Ovary (tissue), 9 donors: ENCODE data around the gene NCOA1. TPM values are rescaled to one million over a fixed set of nuclear protein-coding genes. Genes with fewer than 3 reads are reported as not detected.

Experiments
- DNase-seq, 5 donors: peaks; one replicate each; pipeline ENCODE4 v3.0.0-alpha.2; 2019 to 2020
- H3K27ac ChIP-seq, 2 donors: fragments of 200-600 bp; one replicate each; pipeline versions ENCODE4 v1.5.1 to v1.8.0; 2019 to 2022
- H3K27me3 ChIP-seq: fragments of 200-600 bp; one replicate; pipeline ENCODE4 v1.8.0; 2022
- H3K36me3 ChIP-seq: fragments of 200-600 bp; sonication (generic); one replicate; pipeline ENCODE4 v1.5.1; 2019
- H3K4me1 ChIP-seq: one replicate; pipeline ENCODE4 v1.8.1; 2013; ENCODE audit warnings: mild to moderate bottlenecking, moderate library complexity; ENCODE audit not compliant: insufficient read depth
- H3K4me3 ChIP-seq: fragments of 200-600 bp; sonication (generic); one replicate; pipeline ENCODE4 v1.5.1; 2017
- H3K9me3 ChIP-seq, 2 donors: fragments of 200-600 bp in 1 of 2; sonication (generic) in 1 of 2; one replicate each; pipeline versions ENCODE4 v1.5.1 to v1.8.1; 2013 to 2019; ENCODE audit warnings: mild to moderate bottlenecking in 1 of 2, moderate library complexity in 1 of 2
- EP300 ChIP-seq: sonication (generic); formaldehyde crosslinking; IDR thresholded peaks from one replicate; pipeline ENCODE4 v1.6.1; 2017; ENCODE audit warnings: antibody characterized with exemption
- POLR2A ChIP-seq: fragments of 450-650 bp; IDR thresholded peaks from one replicate; pipeline ENCODE4 v1.6.1; 2017; ENCODE audit warnings: antibody characterized with exemption, mild to moderate bottlenecking, moderate library complexity
- WGBS, 3 donors: extraction: QIAGEN DNeasy Blood & Tissue Kit in 1 of 3; methylation state at CpG; one replicate each; pipeline versions ENCODE4 v1.1.5 to v1.1.7; 2013 to 2017; 5-methylcytosine and 5-hydroxymethylcytosine counted together
- intact Hi-C, 4 donors: fragments of 100-400 bp; cut with DNase I; formaldehyde crosslinking; loops; one replicate each; pipeline versions ENCODE4 v1.11.0 to v1.15.1; 2022 to 2023
- polyA plus RNA-seq, 2 donors: library from polyadenylated mRNA; stranded (reverse); fragments of 200-250 nt in 1 of 2; fragments of 350-450 nt in 1 of 2; fragmentation: Illumina TruSeq in 1 of 2; extraction: RNeasy Lipid Tissue Mini Kit (QIAGEN cat#74804) in 1 of 2; gene quantifications; one replicate each; pipeline ENCODE4 v1.2.3, GENCODE V29; 2013 to 2014
- total RNA-seq, 7 donors: library from RNA; depleted of rRNA in 2 of 7; stranded (reverse); fragments of >200 nt in 2 of 7; fragmentation: NEBNext Ultra II Directional in 3 of 7; extraction: Animal tissue kit (Norgen Biotek cat#: 25700) in 3 of 7; gene quantifications; one replicate each; pipeline versions ENCODE4 v1.1.0 to v1.2.4, GENCODE V29; 2016 to 2023
- TF ChIP-seq, protein P1 (sequence below), 3 donors: fragments of 450-650 bp in 2 of 3; fragments of 200-600 bp in 1 of 3; IDR thresholded peaks; one replicate each; pipeline versions ENCODE4 v1.5.1 to v1.8.0; 2016 to 2022; ENCODE audit warnings: antibody characterized with exemption in 3 of 3, mild to moderate bottlenecking in 1 of 3
- donor health status: DM: no; HTN: no; CAD: no; lungs with moderate emphysema.
- donor health status: DM: no; HTN: no; CAD: no.
- donor health status: Bipolar disorder and iron deficiency.
- donor health status: DM: yes; HTN: yes; CAD: no.
- donor health status: DM: no; HTN: no; CAD: no.
- donor health status: DM: yes; HTN: yes; CAD: no.

NCOA1 gene
- total and polyA plus RNA-seq, 9 donors = 20.2 to 69.0 (median 57.3) TPM

- H3K27ac ChIP-seq = no peak overlapping the region
- no peak overlapping the region for H3K4me3 ChIP-seq
- intact Hi-C loops = no loop called here
- H3K9me3 ChIP-seq = no peaks in the 10 kb centered on the region
- H3K4me1 ChIP-seq = no peaks in the 10 kb centered on the region
- H3K36me3 ChIP-seq = no peaks in the 10 kb centered on the region
- TF ChIP-seq, protein P1, sequence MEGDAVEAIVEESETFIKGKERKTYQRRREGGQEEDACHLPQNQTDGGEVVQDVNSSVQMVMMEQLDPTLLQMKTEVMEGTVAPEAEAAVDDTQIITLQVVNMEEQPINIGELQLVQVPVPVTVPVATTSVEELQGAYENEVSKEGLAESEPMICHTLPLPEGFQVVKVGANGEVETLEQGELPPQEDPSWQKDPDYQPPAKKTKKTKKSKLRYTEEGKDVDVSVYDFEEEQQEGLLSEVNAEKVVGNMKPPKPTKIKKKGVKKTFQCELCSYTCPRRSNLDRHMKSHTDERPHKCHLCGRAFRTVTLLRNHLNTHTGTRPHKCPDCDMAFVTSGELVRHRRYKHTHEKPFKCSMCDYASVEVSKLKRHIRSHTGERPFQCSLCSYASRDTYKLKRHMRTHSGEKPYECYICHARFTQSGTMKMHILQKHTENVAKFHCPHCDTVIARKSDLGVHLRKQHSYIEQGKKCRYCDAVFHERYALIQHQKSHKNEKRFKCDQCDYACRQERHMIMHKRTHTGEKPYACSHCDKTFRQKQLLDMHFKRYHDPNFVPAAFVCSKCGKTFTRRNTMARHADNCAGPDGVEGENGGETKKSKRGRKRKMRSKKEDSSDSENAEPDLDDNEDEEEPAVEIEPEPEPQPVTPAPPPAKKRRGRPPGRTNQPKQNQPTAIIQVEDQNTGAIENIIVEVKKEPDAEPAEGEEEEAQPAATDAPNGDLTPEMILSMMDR (IDR thresholded peaks at IDR 0.05) = no peak
- TF ChIP-seq POLR2A = no peak
- TF ChIP-seq EP300 = no peak
- no peak for DNase-seq
- 97 to 100% (median 99%) methylated on average over 1 of the region's 1 CpG for WGBS, 3 donors
- no peaks in the 10 kb centered on the region for H3K27me3 ChIP-seq
Measured at GRCh38 chr2:24539258-24539657, 48.2 kb downstream of the NCOA1 start.

DNA sequence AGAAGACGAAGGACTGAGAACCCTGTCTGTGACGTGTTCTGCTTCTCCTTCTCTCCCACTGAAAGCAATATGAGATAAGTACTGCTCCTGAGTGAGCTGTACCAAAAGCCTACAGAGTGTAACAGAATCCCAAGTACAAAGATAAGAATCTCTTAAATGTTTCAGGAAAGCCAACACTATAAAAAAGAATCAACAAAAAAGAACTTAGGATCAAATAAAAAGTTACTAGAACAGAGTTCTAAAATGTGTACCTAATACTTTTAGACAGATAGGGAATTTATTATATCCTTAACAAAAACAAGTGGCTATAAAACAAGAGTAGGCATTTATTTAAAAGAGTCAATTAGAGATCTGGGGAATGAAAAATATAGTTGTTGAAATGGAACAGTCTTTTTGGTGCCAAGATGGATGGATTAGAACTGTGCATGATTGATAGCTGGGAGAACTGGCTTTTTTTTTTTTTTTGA lies 49.0 kb downstream of the NCOA1 start:
- Histone ChIP-seq H3K27me3 (no peaks in the 10 kb centered on the region), H3K9me3 (no peaks in the 10 kb centered on the region), H3K27ac (no peak overlapping the region), H3K36me3 (no peaks in the 10 kb centered on the region), H3K4me1 (no peaks in the 10 kb centered on the region), H3K4me3 (no peak overlapping the region)
- TF ChIP-seq POLR2A = no peak
- no peak for TF ChIP-seq EP300
- TF ChIP-seq, protein P1 (IDR thresholded peaks at IDR 0.05) = no peak
- DNase-seq = no peak
- intact Hi-C loops = no loop called here
- 77 to 90% (median 90%) methylated on average over 2 of the region's 2 CpGs for WGBS, 3 donors

DNA sequence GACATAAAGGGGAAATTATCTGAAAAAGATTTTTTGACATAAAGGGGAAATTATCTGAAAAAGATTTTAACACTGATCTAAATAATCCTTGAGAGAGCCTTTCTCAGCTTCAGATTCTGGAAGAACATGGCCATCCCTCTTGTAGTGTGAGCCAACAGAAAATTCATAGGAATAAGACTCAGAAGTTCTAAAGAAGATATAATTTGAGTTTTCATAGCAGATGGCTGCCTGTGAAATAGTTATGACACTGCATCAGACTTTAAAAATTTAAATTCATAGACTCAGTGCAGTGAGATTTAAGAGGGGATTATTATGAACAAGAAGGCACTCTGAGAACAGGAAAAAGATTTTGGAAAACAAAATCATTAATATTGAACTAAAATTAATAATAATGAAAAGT lies 50.6 kb downstream of the NCOA1 start:
- Histone ChIP-seq H3K36me3 (no peaks in the 10 kb centered on the region), H3K27ac (no peak overlapping the region), H3K4me1 (no peaks in the 10 kb centered on the region), H3K27me3 (no peaks in the 10 kb centered on the region), H3K4me3 (no peak overlapping the region), H3K9me3 (no peaks in the 10 kb centered on the region)
- TF ChIP-seq POLR2A (no peak), EP300 (no peak)
- TF ChIP-seq, protein P1 (IDR thresholded peaks at IDR 0.05) = no peak
- no peak for DNase-seq
- intact Hi-C loops = no loop called here

DNA sequence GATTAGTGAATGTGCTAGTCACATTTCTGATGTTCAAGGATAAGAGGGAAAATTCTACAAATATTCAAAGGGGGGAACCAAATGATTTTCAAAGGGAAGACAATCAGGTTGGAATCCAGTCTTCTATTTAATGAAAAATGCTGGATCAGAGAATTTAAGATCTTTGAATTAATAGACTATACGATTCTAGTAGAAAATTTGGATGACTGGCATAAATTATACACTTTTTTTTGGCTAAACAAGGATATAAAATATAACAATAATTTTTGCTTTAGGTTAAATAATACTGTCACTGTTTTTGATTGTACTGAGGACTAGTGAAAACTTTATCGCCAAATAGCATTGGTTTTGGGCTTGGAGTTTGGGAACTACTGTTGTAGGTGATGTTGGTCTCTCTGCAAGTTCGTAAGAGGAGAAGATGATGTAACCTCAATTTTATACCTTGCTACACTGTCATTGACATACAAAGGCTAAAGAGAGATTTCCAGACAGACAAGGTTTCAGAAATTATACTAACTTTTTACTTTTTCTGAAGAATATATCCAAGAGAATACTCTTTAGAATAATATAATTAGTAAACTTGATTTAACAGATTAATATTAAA lies 51.3 kb downstream of the NCOA1 start:
- Histone ChIP-seq H3K27me3 (no peaks in the 10 kb centered on the region), H3K9me3 (no peaks in the 10 kb centered on the region), H3K27ac (no peak overlapping the region), H3K36me3 (no peaks in the 10 kb centered on the region), H3K4me1 (no peaks in the 10 kb centered on the region), H3K4me3 (no peak overlapping the region)
- DNase-seq = no peak
- intact Hi-C loops = no loop called here
- TF ChIP-seq POLR2A = no peak
- TF ChIP-seq, protein P1 (IDR thresholded peaks at IDR 0.05) = no peak
- WGBS, 3 donors = 95 to 99% (median 96%) methylated on average over 3 of the region's 3 CpGs
